ENCODE results near the gene KRT36. TPM values are rescaled to one million over a fixed set of nuclear protein-coding genes. Genes with fewer than 3 reads are reported as not detected.

Gene KRT36
- total RNA-seq, 1 experiment from 2014 or later, result not detected

DNA sequence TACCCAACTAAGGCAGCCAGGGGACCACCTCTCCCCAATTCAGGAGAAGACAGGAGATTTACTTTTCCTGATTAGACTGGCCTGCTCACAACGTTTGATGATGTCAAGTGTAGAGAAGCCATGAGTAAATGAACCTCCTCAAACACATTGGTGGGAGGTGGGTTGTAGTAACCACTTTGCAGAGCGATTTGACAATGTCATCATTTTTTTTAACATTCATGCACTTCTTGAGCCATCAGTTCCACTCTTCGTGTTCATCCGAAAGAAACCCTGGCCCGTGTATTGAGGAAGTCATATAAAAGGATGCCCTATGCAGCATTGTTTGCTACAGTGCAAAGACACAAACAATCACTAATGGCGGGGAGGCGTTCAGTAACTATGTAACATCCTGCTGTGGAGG is 43.9 kb upstream of the KRT36 start:
- Histone ChIP-seq H3K9ac (ENCODE audit: low read length) (no peak overlapping the region), H2AFZ (ENCODE audit: low read length) (no peak overlapping the region)

DNA sequence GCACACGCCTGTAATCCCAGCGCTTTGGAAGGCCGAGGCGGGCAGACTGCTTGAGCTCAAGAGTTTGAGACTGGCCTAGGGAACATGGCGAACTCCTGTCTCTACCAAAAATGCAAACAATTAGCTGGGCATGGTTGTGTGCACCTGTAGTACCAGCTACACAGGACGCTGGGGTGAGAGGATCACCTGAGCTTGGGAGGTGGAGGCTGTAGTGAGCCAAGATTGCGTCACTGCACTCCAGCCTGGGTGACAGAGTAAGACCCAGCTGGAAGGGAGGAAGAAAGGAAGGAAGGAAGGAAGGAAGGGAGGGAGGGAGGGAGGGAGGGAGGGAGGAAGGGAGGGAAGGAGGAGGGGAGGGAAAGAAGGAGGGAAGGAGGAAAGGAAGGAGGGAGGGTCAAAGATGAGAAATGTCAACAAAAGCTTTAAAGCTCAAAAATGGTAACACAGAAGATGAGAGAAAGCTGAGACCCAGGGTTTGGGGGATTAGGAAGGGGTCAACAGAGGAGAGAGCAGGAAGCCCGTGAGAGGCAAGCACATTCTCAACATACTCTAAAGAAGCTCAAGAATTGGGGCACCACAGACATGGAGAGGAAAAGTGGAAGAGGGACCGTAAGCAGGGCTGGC is 43.3 kb upstream of the KRT36 start:
- Histone ChIP-seq H3K9me3 (ENCODE audit: low read length) (no peaks in the 10 kb centered on the region), H3K27ac (ENCODE audit: low read length) (no peak overlapping the region), H3K9me2 (replicated peaks; ENCODE audit: insufficient read depth, low read length) (no peaks in the 10 kb centered on the region), H3K79me2 (ENCODE audit: low read length) (no peaks in the 10 kb centered on the region), H2AFZ (ENCODE audit: low read length) (no peak overlapping the region), H3K4me1 (ENCODE audit: low read length) (no peaks in the 10 kb centered on the region), H3K9ac (ENCODE audit: low read length) (no peak overlapping the region), H3K4me3 (ENCODE audit: low read length) (no peak overlapping the region), H3K27me3 (ENCODE audit: low read length) (no peaks in the 10 kb centered on the region), H4K20me1 (ENCODE audit: insufficient read depth, low read depth, low read length) (no peaks in the 10 kb centered on the region), H3K4me2 (ENCODE audit: low read depth, low read length, poor library complexity, severe bottlenecking) (no peak overlapping the region), H3K36me3 (ENCODE audit: insufficient read depth, low read length) (no peaks in the 10 kb centered on the region)
- DNase-seq, result no peak

More for the DNA sequence above, 43.9 kb upstream of the KRT36 start:
- no peak for DNase-seq
- Histone ChIP-seq H3K4me1 (ENCODE audit: low read length) (no peaks in the 10 kb centered on the region), H4K20me1 (ENCODE audit: insufficient read depth, low read depth, low read length) (no peaks in the 10 kb centered on the region), H3K36me3 (ENCODE audit: insufficient read depth, low read length) (no peaks in the 10 kb centered on the region), H3K4me3 (ENCODE audit: low read length) (no peak overlapping the region), H3K27ac (ENCODE audit: low read length) (no peak overlapping the region), H3K27me3 (ENCODE audit: low read length) (no peaks in the 10 kb centered on the region), H3K9me3 (ENCODE audit: low read length) (no peaks in the 10 kb centered on the region), H3K79me2 (ENCODE audit: low read length) (no peaks in the 10 kb centered on the region), H3K4me2 (ENCODE audit: low read depth, low read length, poor library complexity, severe bottlenecking) (no peak overlapping the region), H3K9me2 (replicated peaks; ENCODE audit: insufficient read depth, low read length) (no peaks in the 10 kb centered on the region)

DNA sequence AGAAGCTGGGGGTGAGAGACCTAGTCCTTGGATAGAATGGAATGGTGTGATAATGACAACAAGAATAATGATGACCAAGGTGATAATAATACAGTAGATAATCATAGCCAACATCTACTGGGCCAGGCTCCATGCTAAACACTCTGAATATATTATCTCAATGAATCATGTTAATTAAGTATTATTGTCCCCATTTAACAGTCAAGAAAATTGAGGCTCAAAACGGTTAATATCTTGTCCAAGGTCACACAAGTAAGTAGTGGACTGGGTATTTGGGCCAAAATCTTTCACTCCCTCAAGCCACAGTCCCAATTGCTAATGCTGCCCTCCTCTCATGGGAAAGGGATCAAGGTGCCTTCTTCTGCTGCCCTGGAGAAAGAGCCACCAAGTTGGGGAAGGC is 42.3 kb upstream of the KRT36 start:
- H3K79me2 ChIP-seq (ENCODE audit: low read length), result no peaks in the 10 kb centered on the region
- H3K9me2 ChIP-seq (replicated peaks; ENCODE audit: insufficient read depth, low read length), result no peaks in the 10 kb centered on the region
- no peak overlapping the region for H3K9ac ChIP-seq (ENCODE audit: low read length)
- no peak overlapping the region for H3K4me3 ChIP-seq (ENCODE audit: low read length)
- no peak overlapping the region for H2AFZ ChIP-seq (ENCODE audit: low read length)
- no peaks in the 10 kb centered on the region for H3K27me3 ChIP-seq (ENCODE audit: low read length)
- H3K36me3 ChIP-seq (ENCODE audit: insufficient read depth, low read length), result no peaks in the 10 kb centered on the region
- H3K4me2 ChIP-seq (ENCODE audit: low read depth, low read length, poor library complexity, severe bottlenecking), result no peak overlapping the region
- H4K20me1 ChIP-seq (ENCODE audit: insufficient read depth, low read depth, low read length), result no peaks in the 10 kb centered on the region
- no peak for DNase-seq
- H3K9me3 ChIP-seq (ENCODE audit: low read length), result no peaks in the 10 kb centered on the region
- H3K27ac ChIP-seq (ENCODE audit: low read length), result no peak overlapping the region
- no peaks in the 10 kb centered on the region for H3K4me1 ChIP-seq (ENCODE audit: low read length)

DNA sequence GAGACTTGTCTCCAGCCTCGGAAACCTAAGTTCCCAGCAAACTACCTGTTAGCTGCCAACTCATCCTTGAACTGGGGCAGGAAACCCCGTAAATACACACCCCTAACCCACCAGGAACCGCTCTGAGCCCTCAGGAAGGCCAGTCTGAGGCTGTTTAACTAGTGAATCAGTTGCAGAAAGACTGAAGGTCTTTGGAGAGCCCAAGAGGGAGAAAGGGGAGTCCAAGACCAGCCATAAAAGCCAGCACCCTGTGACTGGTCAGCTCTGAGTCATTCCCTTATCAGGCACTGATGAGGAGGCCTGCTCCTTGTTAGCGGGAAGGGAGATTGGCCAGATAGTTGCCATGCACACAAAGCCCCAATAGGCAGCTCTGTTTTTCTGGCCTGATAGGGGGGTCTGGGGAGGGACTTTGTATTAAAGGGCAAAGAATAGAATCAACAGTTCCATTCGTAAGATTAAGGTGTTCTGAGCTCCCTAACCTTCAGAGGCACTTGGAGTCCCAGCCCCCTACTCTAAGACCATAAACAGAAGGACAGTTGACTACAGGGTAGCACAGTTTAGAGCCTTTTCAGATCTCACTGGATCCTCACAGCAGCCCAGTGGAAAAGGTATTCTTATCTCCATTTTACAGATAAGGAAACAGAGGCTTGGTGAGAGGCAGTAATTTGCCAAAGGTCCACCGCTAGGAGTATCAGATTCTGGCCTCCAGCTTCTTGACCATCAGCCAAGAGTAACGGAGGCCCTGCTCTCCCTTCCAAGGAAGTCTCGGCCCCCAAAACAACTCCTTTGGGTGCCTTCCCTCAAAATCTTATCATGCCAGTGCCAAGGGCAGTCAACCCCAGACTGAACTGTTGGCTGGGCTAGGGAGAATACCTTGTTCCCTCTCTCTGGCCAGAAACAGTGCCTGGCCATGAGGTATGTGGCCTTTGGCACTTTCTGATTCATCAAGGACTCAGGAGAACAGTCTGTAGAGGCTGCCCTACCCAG is 40.6 kb upstream of the KRT36 start:
- Histone ChIP-seq H4K20me1 (ENCODE audit: insufficient read depth, low read depth, low read length) (no peaks in the 10 kb centered on the region), H3K9me3 (ENCODE audit: low read length) (no peaks in the 10 kb centered on the region), H3K4me1 (ENCODE audit: low read length) (no peaks in the 10 kb centered on the region), H3K9ac (ENCODE audit: low read length) (no peak overlapping the region), H3K27me3 (ENCODE audit: low read length) (no peaks in the 10 kb centered on the region), H3K9me2 (replicated peaks; ENCODE audit: insufficient read depth, low read length) (no peaks in the 10 kb centered on the region), H3K27ac (ENCODE audit: low read length) (no peak overlapping the region), H3K4me2 (ENCODE audit: low read depth, low read length, poor library complexity, severe bottlenecking) (no peak overlapping the region), H2AFZ (ENCODE audit: low read length) (no peak overlapping the region), H3K4me3 (ENCODE audit: low read length) (no peak overlapping the region), H3K79me2 (ENCODE audit: low read length) (no peaks in the 10 kb centered on the region), H3K36me3 (ENCODE audit: insufficient read depth, low read length) (no peaks in the 10 kb centered on the region)
- DNase-seq, result no peak

DNA sequence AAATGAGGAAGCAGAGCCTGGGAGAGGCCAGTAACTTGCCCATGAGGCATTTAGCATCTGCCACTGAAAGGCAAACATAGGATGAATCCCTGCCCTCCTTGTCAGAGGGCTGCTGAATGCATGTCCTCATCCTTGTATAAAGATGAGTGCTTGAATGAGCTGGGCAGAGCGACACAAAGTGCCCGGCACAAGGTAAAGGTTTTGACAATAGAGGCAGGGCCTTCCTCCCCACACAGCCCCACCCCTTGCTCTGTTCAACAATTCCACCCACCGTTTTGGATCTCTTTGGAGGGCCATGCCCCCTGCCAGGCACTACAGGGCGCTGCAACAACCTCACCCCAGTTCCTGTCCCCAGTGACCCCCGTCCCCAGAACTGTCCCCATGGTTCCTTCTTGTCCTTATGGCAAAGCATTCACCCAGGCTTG is 39.8 kb upstream of the KRT36 start:
- Histone ChIP-seq H3K27ac (ENCODE audit: low read length) (no peak overlapping the region), H3K4me3 (ENCODE audit: low read length) (no peak overlapping the region), H3K36me3 (ENCODE audit: insufficient read depth, low read length) (no peaks in the 10 kb centered on the region), H3K79me2 (ENCODE audit: low read length) (no peaks in the 10 kb centered on the region), H3K9me3 (ENCODE audit: low read length) (no peaks in the 10 kb centered on the region), H3K27me3 (ENCODE audit: low read length) (no peaks in the 10 kb centered on the region), H3K4me2 (ENCODE audit: low read depth, low read length, poor library complexity, severe bottlenecking) (no peak overlapping the region), H2AFZ (ENCODE audit: low read length) (no peak overlapping the region), H3K9me2 (replicated peaks; ENCODE audit: insufficient read depth, low read length) (no peaks in the 10 kb centered on the region), H3K9ac (ENCODE audit: low read length) (no peak overlapping the region), H4K20me1 (ENCODE audit: insufficient read depth, low read depth, low read length) (no peaks in the 10 kb centered on the region), H3K4me1 (ENCODE audit: low read length) (no peaks in the 10 kb centered on the region)
- DNase-seq, result no peak

DNA sequence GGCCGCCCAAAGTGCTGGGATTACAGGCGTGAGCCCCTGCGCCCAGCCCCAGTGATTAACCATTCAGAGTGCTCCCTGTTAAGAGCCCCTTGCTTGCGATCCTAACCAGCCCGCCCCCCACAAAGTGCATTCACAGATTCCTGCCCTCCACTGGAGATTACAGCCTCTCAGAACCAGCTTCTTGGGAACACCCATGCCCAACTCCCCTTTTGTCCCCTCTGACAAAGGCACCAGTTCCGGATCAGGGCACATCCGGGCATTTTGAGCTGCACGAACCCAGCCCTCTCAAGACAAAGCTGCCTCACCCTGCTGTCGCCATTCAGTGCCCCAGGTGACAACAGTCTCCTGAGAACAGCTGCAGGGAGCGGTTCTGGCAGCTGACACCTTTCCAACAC is 39.2 kb upstream of the KRT36 start:
- no peak overlapping the region for H3K9ac ChIP-seq (ENCODE audit: low read length)
- H3K27ac ChIP-seq (ENCODE audit: low read length), result no peak overlapping the region
- no peaks in the 10 kb centered on the region for H3K79me2 ChIP-seq (ENCODE audit: low read length)
- H3K27me3 ChIP-seq (ENCODE audit: low read length), result no peaks in the 10 kb centered on the region
- no peak overlapping the region for H3K4me2 ChIP-seq (ENCODE audit: low read depth, low read length, poor library complexity, severe bottlenecking)
- H3K36me3 ChIP-seq (ENCODE audit: insufficient read depth, low read length), result no peaks in the 10 kb centered on the region
- no peaks in the 10 kb centered on the region for H3K9me2 ChIP-seq (replicated peaks; ENCODE audit: insufficient read depth, low read length)
- no peak overlapping the region for H3K4me3 ChIP-seq (ENCODE audit: low read length)
- DNase-seq, result no peak
- no peaks in the 10 kb centered on the region for H4K20me1 ChIP-seq (ENCODE audit: insufficient read depth, low read depth, low read length)
- no peak overlapping the region for H2AFZ ChIP-seq (ENCODE audit: low read length)
- H3K9me3 ChIP-seq (ENCODE audit: low read length), result no peaks in the 10 kb centered on the region
- H3K4me1 ChIP-seq (ENCODE audit: low read length), result no peaks in the 10 kb centered on the region

DNA sequence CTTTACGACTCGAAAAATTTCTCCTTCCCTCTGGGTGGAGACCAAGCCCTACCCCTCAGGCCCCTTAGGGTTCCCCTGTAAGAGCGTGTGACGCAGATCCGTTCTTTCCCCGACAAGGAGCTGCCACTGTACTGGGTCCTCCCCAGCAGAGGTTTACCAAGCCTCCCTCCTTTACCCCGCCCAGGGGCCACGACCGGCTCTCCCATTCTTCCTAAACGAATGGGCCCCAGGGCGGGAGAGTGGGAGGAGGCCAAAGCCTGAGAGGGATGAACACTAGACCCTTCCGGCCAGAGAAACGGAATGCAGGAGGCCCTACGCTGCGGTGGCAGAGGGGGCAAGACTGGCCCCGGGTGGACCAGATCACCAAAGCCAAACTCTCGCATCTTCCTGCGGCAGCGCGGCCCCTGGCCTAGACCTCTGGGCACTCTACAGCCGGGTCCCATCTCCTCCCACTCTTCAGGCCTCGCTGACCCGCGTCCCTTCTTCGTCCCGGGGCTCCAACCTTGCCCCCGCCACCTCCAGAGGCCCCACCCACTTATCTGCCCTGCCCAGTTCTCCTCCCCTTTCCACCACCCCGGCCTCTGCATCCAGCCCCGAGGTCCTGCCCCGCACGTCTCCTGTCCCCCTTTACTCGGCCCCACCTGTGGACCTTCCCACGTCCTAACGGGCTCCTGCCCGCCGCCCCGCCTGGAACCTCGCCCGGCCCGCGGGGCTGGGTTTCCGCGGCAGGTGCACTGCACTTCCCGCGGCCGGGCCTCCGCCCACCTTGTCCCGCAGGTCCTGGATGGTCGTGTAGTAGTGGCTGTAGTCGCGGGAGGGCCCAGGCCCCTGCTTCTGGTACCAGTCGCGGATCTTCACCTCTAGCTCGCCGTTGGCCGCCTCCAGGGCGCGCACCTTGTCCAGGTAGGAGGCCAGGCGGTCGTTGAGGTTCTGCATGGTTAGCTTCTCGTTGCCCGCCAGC is 37.6 kb upstream of the KRT36 start:
- no peak overlapping the region for H3K9ac ChIP-seq (ENCODE audit: low read length)
- no peaks in the 10 kb centered on the region for H3K27me3 ChIP-seq (ENCODE audit: low read length)
- H2AFZ ChIP-seq (ENCODE audit: low read length), result no peak overlapping the region
- H3K4me2 ChIP-seq (ENCODE audit: low read depth, low read length, poor library complexity, severe bottlenecking), result no peak overlapping the region
- H3K36me3 ChIP-seq (ENCODE audit: insufficient read depth, low read length), result no peaks in the 10 kb centered on the region
- H3K9me3 ChIP-seq (ENCODE audit: low read length), result no peaks in the 10 kb centered on the region
- DNase-seq, result no peak
- no peaks in the 10 kb centered on the region for H3K79me2 ChIP-seq (ENCODE audit: low read length)
- H3K4me1 ChIP-seq (ENCODE audit: low read length), result no peaks in the 10 kb centered on the region
- no peaks in the 10 kb centered on the region for H4K20me1 ChIP-seq (ENCODE audit: insufficient read depth, low read depth, low read length)
- H3K9me2 ChIP-seq (replicated peaks; ENCODE audit: insufficient read depth, low read length), result no peaks in the 10 kb centered on the region
- H3K27ac ChIP-seq (ENCODE audit: low read length), result no peak overlapping the region
- H3K4me3 ChIP-seq (ENCODE audit: low read length), result no peak overlapping the region

DNA sequence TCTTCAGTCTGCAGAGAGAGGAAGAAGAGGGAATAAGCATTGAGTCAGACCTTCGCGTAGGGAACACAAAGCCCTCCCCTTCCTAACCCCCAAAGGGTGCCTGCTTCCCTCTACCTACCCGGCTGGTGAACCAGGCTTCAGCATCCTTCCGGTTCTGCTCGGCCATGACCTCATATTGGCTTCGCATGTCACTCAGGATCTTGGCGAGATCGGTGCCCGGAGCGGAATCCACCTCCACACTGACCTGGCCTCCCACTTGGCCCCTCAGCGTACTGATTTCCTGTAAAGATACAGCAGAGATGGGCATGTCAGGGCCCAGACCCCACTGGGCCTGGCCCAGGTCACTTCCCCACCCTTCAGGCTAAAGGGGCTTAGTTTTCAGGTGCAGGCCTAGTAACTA is 34.6 kb upstream of the KRT36 start:
- DNase-seq, result no peak
- no peak overlapping the region for H3K4me2 ChIP-seq (ENCODE audit: low read depth, low read length, poor library complexity, severe bottlenecking)
- H3K4me3 ChIP-seq (ENCODE audit: low read length), result no peak overlapping the region
- H2AFZ ChIP-seq (ENCODE audit: low read length), result no peak overlapping the region
- H3K27me3 ChIP-seq (ENCODE audit: low read length), result no peaks in the 10 kb centered on the region
- H3K9me2 ChIP-seq (replicated peaks; ENCODE audit: insufficient read depth, low read length), result no peaks in the 10 kb centered on the region
- H3K36me3 ChIP-seq (ENCODE audit: insufficient read depth, low read length), result no peaks in the 10 kb centered on the region
- H3K9ac ChIP-seq (ENCODE audit: low read length), result no peak overlapping the region
- no peak overlapping the region for H3K27ac ChIP-seq (ENCODE audit: low read length)
- no peaks in the 10 kb centered on the region for H3K79me2 ChIP-seq (ENCODE audit: low read length)
- no peaks in the 10 kb centered on the region for H4K20me1 ChIP-seq (ENCODE audit: insufficient read depth, low read depth, low read length)
- no peaks in the 10 kb centered on the region for H3K9me3 ChIP-seq (ENCODE audit: low read length)
- H3K4me1 ChIP-seq (ENCODE audit: low read length), result no peaks in the 10 kb centered on the region

Data from Karpas-422 (cell line).